ENCODE measurements around the gene ANKAR.

DNA sequence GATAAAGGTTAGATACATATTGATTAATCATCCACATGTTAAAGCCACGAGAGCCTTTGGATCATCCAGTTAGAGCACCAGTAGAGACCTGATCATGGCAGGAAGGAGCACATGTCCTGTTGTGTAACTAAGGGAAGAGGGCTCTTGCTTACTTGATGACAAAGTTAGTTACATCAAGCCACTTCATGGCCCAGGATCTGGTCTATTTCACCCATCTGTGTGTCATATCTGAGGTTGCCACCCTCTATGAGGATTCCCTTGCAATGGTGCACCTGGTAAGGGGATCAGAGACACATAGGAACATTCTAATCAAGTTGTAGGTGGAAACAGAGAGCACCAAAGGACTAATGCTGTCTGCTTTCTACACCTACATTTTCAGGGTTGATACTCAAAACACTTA lies 6.7 kb downstream of the ANKAR start:
- no peak for TF ChIP-seq POLR2AphosphoS5 (IDR thresholded peaks at IDR 0.05; ENCODE audit: low read depth, low read length)
- no peak for TF ChIP-seq SIN3A (IDR thresholded peaks at IDR 0.05; ENCODE audit: borderline replicate concordance, insufficient read depth, low read depth, low read length)
- TF ChIP-seq, protein P1, sequence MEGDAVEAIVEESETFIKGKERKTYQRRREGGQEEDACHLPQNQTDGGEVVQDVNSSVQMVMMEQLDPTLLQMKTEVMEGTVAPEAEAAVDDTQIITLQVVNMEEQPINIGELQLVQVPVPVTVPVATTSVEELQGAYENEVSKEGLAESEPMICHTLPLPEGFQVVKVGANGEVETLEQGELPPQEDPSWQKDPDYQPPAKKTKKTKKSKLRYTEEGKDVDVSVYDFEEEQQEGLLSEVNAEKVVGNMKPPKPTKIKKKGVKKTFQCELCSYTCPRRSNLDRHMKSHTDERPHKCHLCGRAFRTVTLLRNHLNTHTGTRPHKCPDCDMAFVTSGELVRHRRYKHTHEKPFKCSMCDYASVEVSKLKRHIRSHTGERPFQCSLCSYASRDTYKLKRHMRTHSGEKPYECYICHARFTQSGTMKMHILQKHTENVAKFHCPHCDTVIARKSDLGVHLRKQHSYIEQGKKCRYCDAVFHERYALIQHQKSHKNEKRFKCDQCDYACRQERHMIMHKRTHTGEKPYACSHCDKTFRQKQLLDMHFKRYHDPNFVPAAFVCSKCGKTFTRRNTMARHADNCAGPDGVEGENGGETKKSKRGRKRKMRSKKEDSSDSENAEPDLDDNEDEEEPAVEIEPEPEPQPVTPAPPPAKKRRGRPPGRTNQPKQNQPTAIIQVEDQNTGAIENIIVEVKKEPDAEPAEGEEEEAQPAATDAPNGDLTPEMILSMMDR (IDR thresholded peaks at IDR 0.05) = no peak
- TF ChIP-seq, protein P2, sequence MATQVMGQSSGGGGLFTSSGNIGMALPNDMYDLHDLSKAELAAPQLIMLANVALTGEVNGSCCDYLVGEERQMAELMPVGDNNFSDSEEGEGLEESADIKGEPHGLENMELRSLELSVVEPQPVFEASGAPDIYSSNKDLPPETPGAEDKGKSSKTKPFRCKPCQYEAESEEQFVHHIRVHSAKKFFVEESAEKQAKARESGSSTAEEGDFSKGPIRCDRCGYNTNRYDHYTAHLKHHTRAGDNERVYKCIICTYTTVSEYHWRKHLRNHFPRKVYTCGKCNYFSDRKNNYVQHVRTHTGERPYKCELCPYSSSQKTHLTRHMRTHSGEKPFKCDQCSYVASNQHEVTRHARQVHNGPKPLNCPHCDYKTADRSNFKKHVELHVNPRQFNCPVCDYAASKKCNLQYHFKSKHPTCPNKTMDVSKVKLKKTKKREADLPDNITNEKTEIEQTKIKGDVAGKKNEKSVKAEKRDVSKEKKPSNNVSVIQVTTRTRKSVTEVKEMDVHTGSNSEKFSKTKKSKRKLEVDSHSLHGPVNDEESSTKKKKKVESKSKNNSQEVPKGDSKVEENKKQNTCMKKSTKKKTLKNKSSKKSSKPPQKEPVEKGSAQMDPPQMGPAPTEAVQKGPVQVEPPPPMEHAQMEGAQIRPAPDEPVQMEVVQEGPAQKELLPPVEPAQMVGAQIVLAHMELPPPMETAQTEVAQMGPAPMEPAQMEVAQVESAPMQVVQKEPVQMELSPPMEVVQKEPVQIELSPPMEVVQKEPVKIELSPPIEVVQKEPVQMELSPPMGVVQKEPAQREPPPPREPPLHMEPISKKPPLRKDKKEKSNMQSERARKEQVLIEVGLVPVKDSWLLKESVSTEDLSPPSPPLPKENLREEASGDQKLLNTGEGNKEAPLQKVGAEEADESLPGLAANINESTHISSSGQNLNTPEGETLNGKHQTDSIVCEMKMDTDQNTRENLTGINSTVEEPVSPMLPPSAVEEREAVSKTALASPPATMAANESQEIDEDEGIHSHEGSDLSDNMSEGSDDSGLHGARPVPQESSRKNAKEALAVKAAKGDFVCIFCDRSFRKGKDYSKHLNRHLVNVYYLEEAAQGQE (IDR thresholded peaks at IDR 0.05; ENCODE audit: insufficient read depth in 1 of 2, low read depth in 2 of 2, low read length in 1 of 2) = no peak

All from Panc1 (cell line).